Ishikawa (cell line): Measurements from ENCODE around the gene MRPL43.

ENCODE experiments used
- CEBPB ChIP-seq: IDR thresholded peaks from 2 replicates; pipeline ENCODE4 v1.6.1; 2012
- CREB1 ChIP-seq: IDR thresholded peaks from 2 replicates; pipeline ENCODE4 v1.6.1; 2012; ENCODE audit warnings: low read depth
- EGR1 ChIP-seq: IDR thresholded peaks from 2 replicates; pipeline ENCODE4 v1.6.1; 2012
- EP300 ChIP-seq: IDR thresholded peaks from 2 replicates; pipeline ENCODE4 v1.6.1; 2012; ENCODE audit warnings: borderline replicate concordance
- FOXM1 ChIP-seq: IDR thresholded peaks from 2 replicates; pipeline ENCODE4 v1.6.1; 2012; ENCODE audit warnings: low read depth, borderline replicate concordance
- NFIC ChIP-seq: IDR thresholded peaks from 2 replicates; pipeline ENCODE4 v1.6.1; 2012
- RAD21 ChIP-seq: IDR thresholded peaks from 2 replicates; pipeline ENCODE4 v1.6.1; 2012; ENCODE audit warnings: low read depth
- REST ChIP-seq: IDR thresholded peaks from 2 replicates; pipeline ENCODE4 v1.6.1; 2012; ENCODE audit warnings: low read depth, mild to moderate bottlenecking
- TAF1 ChIP-seq: IDR thresholded peaks from 2 replicates; pipeline ENCODE4 v1.6.1; 2012; ENCODE audit warnings: low read depth, mild to moderate bottlenecking
- TCF12 ChIP-seq: IDR thresholded peaks from 2 replicates; pipeline ENCODE4 v1.6.1; 2012; ENCODE audit warnings: low read depth
- TEAD4 ChIP-seq: IDR thresholded peaks from 2 replicates; pipeline ENCODE4 v1.6.1; 2012
- YY1 ChIP-seq: IDR thresholded peaks from 2 replicates; pipeline ENCODE4 v1.6.1; 2012; ENCODE audit warnings: low read depth
- ZBTB7A ChIP-seq: IDR thresholded peaks from 2 replicates; pipeline ENCODE4 v1.6.1; 2012; ENCODE audit warnings: low read depth
- TF ChIP-seq, protein P1 (sequence below): IDR thresholded peaks from 2 replicates; pipeline ENCODE4 v1.6.1; 2012
- TF ChIP-seq, protein P2 (sequence below): IDR thresholded peaks from 2 replicates; pipeline ENCODE4 v1.6.1; 2012

Gene MRPL43

DNA sequence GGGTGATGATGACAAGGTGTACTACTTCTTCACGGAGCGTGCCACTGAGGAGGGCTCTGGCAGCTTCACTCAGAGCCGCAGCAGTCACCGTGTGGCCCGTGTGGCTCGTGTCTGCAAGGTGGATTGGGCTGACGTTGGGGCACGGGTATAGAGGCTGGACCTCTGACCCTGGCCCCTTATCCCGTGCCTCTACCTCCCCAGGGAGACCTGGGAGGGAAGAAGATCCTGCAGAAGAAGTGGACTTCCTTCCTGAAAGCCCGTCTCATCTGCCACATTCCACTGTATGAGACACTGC lies 8.4 kb downstream of the MRPL43 start:
- no peak for TF ChIP-seq NFIC
- TF ChIP-seq REST: no peak
- no peak for TF ChIP-seq EGR1
- TF ChIP-seq EP300: no peak
- no peak for TF ChIP-seq CEBPB
- TF ChIP-seq RAD21: no peak
- no peak for TF ChIP-seq TCF12
- TF ChIP-seq CREB1: no peak
- TF ChIP-seq, protein P1, sequence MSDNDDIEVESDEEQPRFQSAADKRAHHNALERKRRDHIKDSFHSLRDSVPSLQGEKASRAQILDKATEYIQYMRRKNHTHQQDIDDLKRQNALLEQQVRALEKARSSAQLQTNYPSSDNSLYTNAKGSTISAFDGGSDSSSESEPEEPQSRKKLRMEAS: no peak
- TF ChIP-seq YY1: no peak
- no peak for TF ChIP-seq TEAD4
- no peak for TF ChIP-seq FOXM1
- TF ChIP-seq, protein P2, sequence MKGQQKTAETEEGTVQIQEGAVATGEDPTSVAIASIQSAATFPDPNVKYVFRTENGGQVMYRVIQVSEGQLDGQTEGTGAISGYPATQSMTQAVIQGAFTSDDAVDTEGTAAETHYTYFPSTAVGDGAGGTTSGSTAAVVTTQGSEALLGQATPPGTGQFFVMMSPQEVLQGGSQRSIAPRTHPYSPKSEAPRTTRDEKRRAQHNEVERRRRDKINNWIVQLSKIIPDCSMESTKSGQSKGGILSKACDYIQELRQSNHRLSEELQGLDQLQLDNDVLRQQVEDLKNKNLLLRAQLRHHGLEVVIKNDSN: no peak
- no peak for TF ChIP-seq ZBTB7A

- no peak for TF ChIP-seq ZBTB7A
- TF ChIP-seq EP300: no peak
- TF ChIP-seq CREB1: no peak
- no peak for TF ChIP-seq YY1
- TF ChIP-seq TEAD4: no peak
- no peak for TF ChIP-seq CEBPB
- TF ChIP-seq TCF12: no peak
- TF ChIP-seq EGR1: no peak
- TF ChIP-seq RAD21: no peak
- no peak for TF ChIP-seq NFIC
- no peak for TF ChIP-seq TAF1
- TF ChIP-seq REST: no peak
- TF ChIP-seq FOXM1: no peak
Measured at GRCh38 chr10:100978121-100978900, 9.0 kb downstream of the MRPL43 start.

DNA sequence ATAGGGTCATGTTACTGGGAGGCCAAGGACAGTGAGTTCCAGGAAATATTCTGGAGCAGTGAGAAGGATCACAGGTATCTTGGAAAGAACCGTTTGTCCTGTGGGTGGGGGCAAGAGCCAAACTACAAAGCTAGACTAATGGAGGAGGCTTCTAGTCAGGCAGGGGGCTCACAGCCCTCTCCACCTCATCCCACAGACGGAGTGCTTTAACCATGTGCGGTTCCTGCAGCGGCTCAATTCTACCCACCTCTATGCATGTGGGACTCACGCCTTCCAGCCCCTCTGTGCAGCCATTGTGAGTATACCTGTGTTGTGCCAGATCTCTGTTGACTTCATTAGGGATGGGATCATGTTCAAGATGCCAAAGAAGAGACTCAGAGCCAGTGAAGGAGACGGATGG lies 9.9 kb downstream of the MRPL43 start:
- TF ChIP-seq FOXM1 (no peak), REST (no peak), CEBPB (no peak), TEAD4 (no peak), YY1 (no peak), CREB1 (no peak), NFIC (no peak), EGR1 (no peak), EP300 (no peak)
- TF ChIP-seq, protein P1: no peak

DNA sequence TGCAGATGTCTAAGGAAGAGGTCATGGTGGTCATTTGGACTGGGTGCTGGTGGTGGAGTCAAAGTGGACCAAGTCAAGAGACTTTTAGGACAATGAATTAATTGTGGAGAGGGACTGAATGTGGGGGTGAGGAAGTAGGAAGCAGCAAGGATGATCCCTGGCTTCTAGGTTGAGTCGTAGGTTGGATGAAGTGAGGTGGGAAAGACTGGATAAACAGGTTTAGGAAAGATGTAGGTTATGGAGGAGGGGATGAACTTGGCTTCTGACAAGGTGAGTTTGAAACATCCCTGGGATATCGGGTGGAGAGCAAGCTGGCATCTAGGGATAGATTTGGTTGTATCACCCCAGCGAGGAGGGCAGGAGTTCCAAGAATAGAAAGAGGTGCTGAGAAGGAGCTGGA lies 10.4 kb downstream of the MRPL43 start:
- TF ChIP-seq RAD21 (no peak), TCF12 (no peak), EP300 (no peak), YY1 (no peak), ZBTB7A (no peak)

GRCh38 chr10:100972904-100973535 lies 14.3 kb downstream of the MRPL43 start:
- TF ChIP-seq CEBPB (no peak), NFIC (no peak), TCF12 (no peak), RAD21 (no peak), CREB1 (no peak)
